PC-9 (cell line): ENCODE results near the gene KCNC3. TPM values are rescaled to one million over a fixed set of nuclear protein-coding genes. Genes with fewer than 3 reads are reported as not detected.
"Not testable (repeated sequence)": the region's sequence is repeated elsewhere in the genome, so short reads cannot be mapped to it uniquely, and the experiment has no call there.

Experiments used
- BruUV-seq: library from RNA; stranded (reverse); fragments of 400-500 nt; replicated peaks from 2 replicates; lab custom pipeline; 2021; lab: Mats Ljungman, UMichigan
- CTCF ChIA-PET: fragments of 300-600 bp; sonication (Branson Sonifier 250); formaldehyde crosslinking; loops from one replicate; lab custom pipeline; 2022; ENCODE audit warnings: antibody characterized with exemption; lab: Charles Lee
- POLR2A ChIA-PET: fragments of 300-600 bp; sonication (Branson Sonifier 250); formaldehyde crosslinking; loops from one replicate; lab custom pipeline; 2022; ENCODE audit warnings: antibody characterized with exemption; ENCODE audit not compliant: unreplicated experiment; lab: Charles Lee
- DNase-seq, 2 experiments: peaks; one replicate each; pipeline versions ENCODE4 v3.0.0 to v3.0.0-alpha.2; 2015 to 2022; ENCODE audit warnings: mixed read lengths in 1 of 2
- H2AFZ ChIP-seq: fragments of 200-600 bp; sonication (generic); 2 replicates; pipeline ENCODE4 v1.8.1; 2017; ENCODE audit warnings: antibody characterized with exemption
- H3F3A ChIP-seq: fragments of 200-600 bp; sonication (generic); 2 replicates; pipeline ENCODE4 v1.8.1; 2017; ENCODE audit warnings: antibody characterized with exemption, mild to moderate bottlenecking, low read depth; ENCODE audit not compliant: insufficient read depth
- H3K27ac ChIP-seq: fragments of 200-600 bp; sonication (generic); 2 replicates; pipeline ENCODE4 v1.6.1; 2016; ENCODE audit warnings: mixed run types
- H3K27me3 ChIP-seq: fragments of 200-600 bp; sonication (generic); 2 replicates; pipeline ENCODE4 v1.6.1; 2016; ENCODE audit warnings: low read depth, mixed run types; ENCODE audit not compliant: insufficient read depth
- H3K36me3 ChIP-seq: fragments of 200-600 bp; sonication (generic); 2 replicates; pipeline ENCODE4 v1.6.1; 2016; ENCODE audit warnings: low read depth, mixed run types
- H3K4me1 ChIP-seq: fragments of 200-600 bp; sonication (generic); replicated peaks from 2 replicates; pipeline ENCODE4 v1.6.1; 2016; ENCODE audit warnings: mixed run types; ENCODE audit not compliant: insufficient read depth
- H3K4me2 ChIP-seq: fragments of 200-600 bp; sonication (generic); 2 replicates; pipeline ENCODE4 v1.6.1; 2017; ENCODE audit warnings: mixed run types
- H3K4me3 ChIP-seq: fragments of 200-600 bp; sonication (generic); 2 replicates; pipeline ENCODE4 v1.6.1; 2016; ENCODE audit warnings: mixed run types
- H3K79me2 ChIP-seq: fragments of 200-600 bp; sonication (generic); 2 replicates; pipeline ENCODE4 v1.6.1; 2017; ENCODE audit warnings: low read depth, mixed run types
- H3K9me2 ChIP-seq: fragments of 200-600 bp; sonication (generic); 2 replicates; pipeline ENCODE4 v1.8.1; 2017; ENCODE audit warnings: mild to moderate bottlenecking; ENCODE audit not compliant: insufficient read depth
- H3K9me3 ChIP-seq: fragments of 200-600 bp; sonication (generic); 2 replicates; pipeline ENCODE4 v1.8.1; 2016; ENCODE audit warnings: low read depth; ENCODE audit not compliant: insufficient read depth
- H4K20me1 ChIP-seq: fragments of 200-600 bp; sonication (generic); 2 replicates; pipeline ENCODE4 v1.8.1; 2017; ENCODE audit not compliant: insufficient read depth
- EZH2 ChIP-seq: fragments of 200-600 bp; sonication (generic); IDR thresholded peaks from 2 replicates; pipeline ENCODE4 v1.8.0; 2017; ENCODE audit warnings: antibody characterized with exemption, low read depth
- intact Hi-C: fragments of 100-400 bp; cut with micrococcal nuclease; formaldehyde crosslinking; loops from one replicate; pipeline ENCODE4 v1.10.0; 2022; ENCODE audit not compliant: unreplicated experiment
- total RNA-seq: library from RNA; stranded (reverse); gene quantifications from 2 replicates; pipeline ENCODE4 v1.2.3, GENCODE V29; 2021
- TF ChIP-seq, protein P1 (sequence below): fragments of 200-600 bp; sonication (generic); conservative IDR thresholded peaks from 2 replicates; pipeline ENCODE4 v1.6.1; 2017; ENCODE audit warnings: mixed run types, antibody characterized with exemption, mild to moderate bottlenecking, moderate library complexity

The KCNC3 gene
- total RNA-seq, 1 experiment from 2014 or later: 9.0 TPM

DNA sequence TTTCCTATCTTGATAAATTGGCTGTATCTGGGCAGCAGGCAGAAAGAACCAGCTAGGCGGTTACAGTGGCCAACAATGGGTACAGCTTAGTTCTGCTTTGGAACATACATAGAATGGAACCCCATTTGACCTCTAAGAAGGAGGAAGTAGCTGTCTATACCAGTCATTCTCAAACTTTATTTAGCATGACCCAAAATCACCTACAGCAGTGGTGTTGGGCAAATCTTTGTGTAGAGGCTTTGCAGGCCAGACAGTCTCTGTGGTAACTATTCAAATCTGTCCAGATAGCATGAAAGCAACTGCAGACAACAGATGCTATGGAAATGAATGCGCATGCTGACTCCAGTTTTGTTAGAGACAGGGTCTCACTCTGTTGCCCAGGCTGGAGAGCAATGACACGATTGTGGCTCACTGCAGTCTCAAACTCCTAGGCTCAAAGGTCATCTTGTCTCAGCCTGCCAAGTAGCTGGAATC is 12.0 kb upstream of the KCNC3 start:
- BruUV-seq: no TSS peak

GRCh38 chr19:50340331-50340730 is 11.2 kb upstream of the KCNC3 start:
- no peak for DNase-seq
- no peak overlapping the region for H3K4me3 ChIP-seq
- ChIA-PET CTCF (no interaction called here), POLR2A (no interaction called here)
- no peaks in the 10 kb centered on the region for H3K79me2 ChIP-seq
- H3K36me3 ChIP-seq: no peaks in the 10 kb centered on the region
- H3K9me2 ChIP-seq: no peaks in the 10 kb centered on the region
- peaks cover 10% of the 10 kb centered on the region; the same call in 1 of the 2 replicates for H3K27me3 ChIP-seq
- H3K9me3 ChIP-seq: no peaks in the 10 kb centered on the region
- intact Hi-C loops: no loop called here
- BruUV-seq: no TSS peak
- no peak overlapping the region for H2AFZ ChIP-seq
- no peaks in the 10 kb centered on the region for H3K4me1 ChIP-seq
- TF ChIP-seq, protein P1, sequence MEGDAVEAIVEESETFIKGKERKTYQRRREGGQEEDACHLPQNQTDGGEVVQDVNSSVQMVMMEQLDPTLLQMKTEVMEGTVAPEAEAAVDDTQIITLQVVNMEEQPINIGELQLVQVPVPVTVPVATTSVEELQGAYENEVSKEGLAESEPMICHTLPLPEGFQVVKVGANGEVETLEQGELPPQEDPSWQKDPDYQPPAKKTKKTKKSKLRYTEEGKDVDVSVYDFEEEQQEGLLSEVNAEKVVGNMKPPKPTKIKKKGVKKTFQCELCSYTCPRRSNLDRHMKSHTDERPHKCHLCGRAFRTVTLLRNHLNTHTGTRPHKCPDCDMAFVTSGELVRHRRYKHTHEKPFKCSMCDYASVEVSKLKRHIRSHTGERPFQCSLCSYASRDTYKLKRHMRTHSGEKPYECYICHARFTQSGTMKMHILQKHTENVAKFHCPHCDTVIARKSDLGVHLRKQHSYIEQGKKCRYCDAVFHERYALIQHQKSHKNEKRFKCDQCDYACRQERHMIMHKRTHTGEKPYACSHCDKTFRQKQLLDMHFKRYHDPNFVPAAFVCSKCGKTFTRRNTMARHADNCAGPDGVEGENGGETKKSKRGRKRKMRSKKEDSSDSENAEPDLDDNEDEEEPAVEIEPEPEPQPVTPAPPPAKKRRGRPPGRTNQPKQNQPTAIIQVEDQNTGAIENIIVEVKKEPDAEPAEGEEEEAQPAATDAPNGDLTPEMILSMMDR: no peak
- TF ChIP-seq EZH2: no peak
- no peaks in the 10 kb centered on the region for H4K20me1 ChIP-seq
- H3F3A ChIP-seq: no peaks in the 10 kb centered on the region
- H3K27ac ChIP-seq: no peak overlapping the region
- no peak overlapping the region for H3K4me2 ChIP-seq

More for the DNA sequence above, 12.0 kb upstream of the KCNC3 start:
- no peaks in the 10 kb centered on the region for H3K79me2 ChIP-seq
- POLR2A ChIA-PET: interaction anchor here (0.6 kb wide), 1 partner anchor 774 kb away, joined by 3 read pairs; no protein-coding TSS in a partner anchor
- intact Hi-C loops: no loop called here
- no peak overlapping the region for H3K4me2 ChIP-seq
- H3K4me3 ChIP-seq: no peak overlapping the region
- H3K9me3 ChIP-seq: no peaks in the 10 kb centered on the region
- H3F3A ChIP-seq: no peaks in the 10 kb centered on the region
- H3K9me2 ChIP-seq: no peaks in the 10 kb centered on the region
- H3K36me3 ChIP-seq: no peaks in the 10 kb centered on the region
- no peaks in the 10 kb centered on the region for H3K4me1 ChIP-seq
- CTCF ChIA-PET: no interaction called here
- TF ChIP-seq, protein P1: no peak
- no peak for TF ChIP-seq EZH2
- H3K27ac ChIP-seq: no peak overlapping the region
- peaks cover 10% of the 10 kb centered on the region; the same call in 1 of the 2 replicates for H3K27me3 ChIP-seq
- DNase-seq: no peak
- no peak overlapping the region for H2AFZ ChIP-seq
- no peaks in the 10 kb centered on the region for H4K20me1 ChIP-seq

- POLR2A ChIA-PET: interaction anchor here (0.6 kb wide), 1 partner anchor 971 kb away, joined by 4 read pairs; no protein-coding TSS in a partner anchor
- H3F3A ChIP-seq, H4K20me1 ChIP-seq, H3K9me3 ChIP-seq, H3K27ac ChIP-seq, H2AFZ ChIP-seq, BruUV-seq, H3K79me2 ChIP-seq, H3K4me3 ChIP-seq, intact Hi-C loops, H3K9me2 ChIP-seq, H3K27me3 ChIP-seq, DNase-seq, CTCF ChIA-PET, H3K36me3 ChIP-seq, H3K4me2 ChIP-seq: not testable (repeated sequence)
- H3K4me1 ChIP-seq: peaks cover 16% of the 10 kb centered on the region; the same call in 1 of the 2 replicates
Observed at GRCh38 chr19:50337031-50337430, 7.9 kb upstream of the KCNC3 start.
